CD14-positive monocyte (primary cell): Measurements from ENCODE around the gene PPP1R3C. TPM values are rescaled to one million over a fixed set of nuclear protein-coding genes. Genes with fewer than 3 reads are reported as not detected.

Experiments
- DNase-seq, 3 donors: peaks; one replicate each; pipeline ENCODE4 v3.0.0-alpha.2; 2011 to 2022
- H2AFZ ChIP-seq: 2 replicates; pipeline ENCODE4 v1.6.0; 2012; ENCODE audit warnings: mild to moderate bottlenecking, low read depth, low read length, inconsistent platforms; ENCODE audit not compliant: insufficient read depth, poor library complexity, severe bottlenecking
- H3K27ac ChIP-seq, 2 donors: 1 replicate in 1 of 2; 2 replicates in 1 of 2; pipeline ENCODE4 v1.5.1; 2012 to 2013; ENCODE audit warnings: low read length in 2 of 2, control low read depth in 1 of 2, inconsistent platforms in 1 of 2, low read depth in 1 of 2, mild to moderate bottlenecking in 1 of 2
- H3K27me3 ChIP-seq, 2 donors: one replicate each; pipeline versions ENCODE4 v1.6.0 to v1.6.1; 2011 to 2013; ENCODE audit warnings: low read length in 2 of 2; ENCODE audit not compliant: control insufficient read depth in 2 of 2, insufficient read depth in 2 of 2
- H3K36me3 ChIP-seq, 2 donors: replicated peaks in 1 of 2; 1 replicate in 1 of 2; 2 replicates in 1 of 2; pipeline versions ENCODE4 v1.5.1 to v1.6.1; 2012 to 2013; ENCODE audit warnings: low read length in 2 of 2, control low read depth in 1 of 2, inconsistent platforms in 1 of 2, mild to moderate bottlenecking in 1 of 2; ENCODE audit not compliant: insufficient read depth in 2 of 2, control insufficient read depth in 1 of 2
- H3K4me1 ChIP-seq, 2 donors: 1 replicate in 1 of 2; 2 replicates in 1 of 2; pipeline versions ENCODE4 v1.5.1 to v1.6.1; 2012 to 2013; ENCODE audit warnings: low read length in 2 of 2, control low read depth in 1 of 2, inconsistent platforms in 1 of 2, mild to moderate bottlenecking in 1 of 2, moderate library complexity in 1 of 2; ENCODE audit not compliant: insufficient read depth in 2 of 2, control insufficient read depth in 1 of 2
- H3K4me2 ChIP-seq: replicated peaks from 2 replicates; pipeline ENCODE3; 2012; ENCODE audit warnings: low read length, moderate library complexity, mild to moderate bottlenecking; ENCODE audit not compliant: poor library complexity, severe bottlenecking; ENCODE audit errors: extremely low read depth
- H3K4me3 ChIP-seq, 3 experiments: fragments of 200-600 bp in 1 of 3; sonication (generic) in 1 of 3; replicated peaks in 1 of 3; 1 replicate in 2 of 3; 2 replicates in 1 of 3; pipeline ENCODE4 v1.5.1; 2011 to 2013; ENCODE audit warnings: low read length in 3 of 3, mild to moderate bottlenecking in 3 of 3, control low read depth in 2 of 3, low read depth in 2 of 3, inconsistent platforms in 1 of 3, moderate library complexity in 1 of 3
- H3K79me2 ChIP-seq: 2 replicates; pipeline ENCODE4 v1.6.0; 2012; ENCODE audit warnings: mild to moderate bottlenecking, control low read depth, inconsistent platforms, low read length, moderate library complexity; ENCODE audit not compliant: insufficient read depth
- H3K9ac ChIP-seq: 2 replicates; pipeline ENCODE4 v1.6.0; 2017; ENCODE audit warnings: low read length, mild to moderate bottlenecking; ENCODE audit not compliant: insufficient read depth, poor library complexity, severe bottlenecking
- H3K9me3 ChIP-seq, 2 donors: replicated peaks in 1 of 2; 1 replicate in 1 of 2; 2 replicates in 1 of 2; pipeline versions ENCODE4 v1.5.1 to v1.6.1; 2012 to 2013; ENCODE audit warnings: low read length in 2 of 2, control low read depth in 1 of 2; ENCODE audit not compliant: control insufficient read depth in 1 of 2, insufficient read depth in 1 of 2
- H4K20me1 ChIP-seq: 2 replicates; pipeline ENCODE4 v1.6.0; 2012; ENCODE audit warnings: mild to moderate bottlenecking, low read length, control low read depth, moderate library complexity; ENCODE audit not compliant: insufficient read depth
- H3K27ac Mint-ChIP-seq, 7 donors: one replicate each; pipeline ENCODE4 v1.8.0; 2020; ENCODE audit warnings: mild to moderate bottlenecking in 7 of 7, mixed read lengths in 7 of 7, moderate library complexity in 6 of 7, inconsistent platforms in 2 of 7
- H3K27me3 Mint-ChIP-seq, 3 donors: one replicate each; pipeline ENCODE4 v1.8.0; 2021 to 2022; ENCODE audit warnings: low read depth in 3 of 3, mild to moderate bottlenecking in 3 of 3, mixed read lengths in 3 of 3, moderate library complexity in 3 of 3, inconsistent platforms in 1 of 3
- H3K36me3 Mint-ChIP-seq, 2 donors: one replicate each; pipeline ENCODE4 v1.8.0; 2020; ENCODE audit warnings: mixed read lengths in 2 of 2, inconsistent platforms in 1 of 2, mild to moderate bottlenecking in 1 of 2
- H3K4me1 Mint-ChIP-seq: one replicate; pipeline ENCODE4 v1.8.0; 2020; ENCODE audit warnings: mild to moderate bottlenecking, mixed read lengths
- H3K4me3 Mint-ChIP-seq, 2 donors: one replicate each; pipeline ENCODE4 v1.8.0; 2020; ENCODE audit warnings: mild to moderate bottlenecking in 2 of 2, mixed read lengths in 2 of 2, moderate library complexity in 1 of 2
- H3K9me3 Mint-ChIP-seq, 7 donors: one replicate each; pipeline ENCODE4 v1.8.0; 2020 to 2022; ENCODE audit warnings: mixed read lengths in 7 of 7, mild to moderate bottlenecking in 6 of 7, moderate library complexity in 6 of 7, inconsistent platforms in 2 of 7
- CTCF ChIP-seq: fragments of 200-600 bp; IDR thresholded peaks from one replicate; pipeline ENCODE4 v1.8.0; 2022; ENCODE audit warnings: antibody characterized with exemption, mild to moderate bottlenecking
- WGBS: methylation state at CpG from one replicate; pipeline ENCODE4 v1.1.5; 2013; ENCODE audit warnings: missing lambda C conversion rate; ENCODE audit not compliant: insufficient coverage; 5-methylcytosine and 5-hydroxymethylcytosine counted together
- intact Hi-C, 2 donors: fragments of 100-400 bp; cut with micrococcal nuclease; formaldehyde crosslinking; loops; one replicate each; pipeline versions ENCODE4 v1.15.0 to v1.15.1; 2023
- polyA plus RNA-seq, 3 donors: library from polyadenylated mRNA; depleted of rRNA in 1 of 3; unstranded in 2 of 3; stranded (reverse) in 1 of 3; fragments of 300-500 nt in 2 of 3; fragments of >200 nt in 1 of 3; fragmentation: Illumina TruSeq in 2 of 3; gene quantifications; 1 replicate in 2 of 3; 2 replicates in 1 of 3; pipeline ENCODE4 v1.2.3, GENCODE V29; 2012 to 2021

PPP1R3C gene
- polyA plus RNA-seq, 3 donors, result not detected

- H2AFZ ChIP-seq, result no peak overlapping the region
- H3K4me1 Mint-ChIP-seq, result peaks cover 8% of the 10 kb centered on the region
- no peak overlapping the region for H3K27ac ChIP-seq
- H3K27me3 ChIP-seq, result peaks cover 38 to 43% of the 10 kb centered on the region in 2 donors
- peaks cover 10 to 12% of the 10 kb centered on the region in 2 donors for H3K4me1 ChIP-seq
- TF ChIP-seq CTCF, result no peak
- H3K36me3 ChIP-seq, result no peaks in the 10 kb centered on the region
- H3K9me3 Mint-ChIP-seq, result peaks cover 0 to 7% (median 4%) of the 10 kb centered on the region in 7 donors
- H3K9me3 ChIP-seq, result peaks cover 0 to 7% of the 10 kb centered on the region in 2 donors
- intact Hi-C loops, result no loop called here
- H3K4me3 Mint-ChIP-seq, result peak overlapping the region in 1 of 2 donors; percentile 64
- peaks cover 34 to 44% (median 37%) of the 10 kb centered on the region in 3 donors for H3K27me3 Mint-ChIP-seq
- H3K4me3 ChIP-seq, result no peak overlapping the region
- WGBS, result no CpG with 5 or more reads among the region's 3 CpGs
- H3K36me3 Mint-ChIP-seq, result peaks cover 0 to 3% of the 10 kb centered on the region in 2 donors
- no peak overlapping the region for H3K4me2 ChIP-seq
- H4K20me1 ChIP-seq, result no peaks in the 10 kb centered on the region
- no peak for DNase-seq
- H3K79me2 ChIP-seq, result no peaks in the 10 kb centered on the region
- H3K27ac Mint-ChIP-seq, result no peak overlapping the region
- H3K9ac ChIP-seq, result no peak overlapping the region
Observed at GRCh38 chr10:91634898-91635297, 2.0 kb upstream of the PPP1R3C start.

- H3K36me3 ChIP-seq, result no peaks in the 10 kb centered on the region
- Mint-ChIP-seq H3K9me3 (peaks cover 0 to 7% (median 4%) of the 10 kb centered on the region in 7 donors), H3K36me3 (peaks cover 0 to 3% of the 10 kb centered on the region in 2 donors), H3K4me1 (peaks cover 8% of the 10 kb centered on the region), H3K4me3 (peak overlapping the region in 1 of 2 donors; percentile 64), H3K27me3 (peaks cover 35 to 47% (median 37%) of the 10 kb centered on the region in 3 donors), H3K27ac (no peak overlapping the region)
- no peak overlapping the region for H3K4me3 ChIP-seq
- 93% methylated on average over 2 of the region's 5 CpGs for WGBS
- no peak overlapping the region for H2AFZ ChIP-seq
- no peak overlapping the region for H3K9ac ChIP-seq
- H3K4me1 ChIP-seq, result peaks cover 10 to 12% of the 10 kb centered on the region in 2 donors
- peaks cover 38 to 43% of the 10 kb centered on the region in 2 donors for H3K27me3 ChIP-seq
- intact Hi-C loops, result no loop called here
- H3K4me2 ChIP-seq, result no peak overlapping the region
- DNase-seq, result no peak
- H3K79me2 ChIP-seq, result no peaks in the 10 kb centered on the region
- peaks cover 0 to 7% of the 10 kb centered on the region in 2 donors for H3K9me3 ChIP-seq
- no peaks in the 10 kb centered on the region for H4K20me1 ChIP-seq
- H3K27ac ChIP-seq, result no peak overlapping the region
- no peak for TF ChIP-seq CTCF
Observed at GRCh38 chr10:91634246-91634645, 1.4 kb upstream of the PPP1R3C start.
